Osteocyte (in vitro differentiated cells): ENCODE results near the gene ESD. TPM values are rescaled to one million over a fixed set of nuclear protein-coding genes. Genes with fewer than 3 reads are reported as not detected.
"Not testable (repeated sequence)": the region's sequence is repeated elsewhere in the genome, so short reads cannot be mapped to it uniquely, and the experiment has no call there.

Experiments
- DNase-seq: peaks from one replicate; pipeline ENCODE4 v3.0.0; 2021; ENCODE audit warnings: mixed read lengths; ENCODE audit not compliant: unreplicated experiment; ENCODE audit errors: extremely low spot score
- H3K27ac Mint-ChIP-seq: one replicate; pipeline ENCODE4 v1.8.0; 2021; ENCODE audit warnings: mild to moderate bottlenecking, mixed read lengths; ENCODE audit not compliant: unreplicated experiment
- H3K27me3 Mint-ChIP-seq: one replicate; pipeline ENCODE4 v1.8.0; 2021; ENCODE audit warnings: mixed read lengths; ENCODE audit not compliant: unreplicated experiment
- H3K36me3 Mint-ChIP-seq: one replicate; pipeline ENCODE4 v1.8.0; 2021; ENCODE audit warnings: mixed read lengths; ENCODE audit not compliant: unreplicated experiment
- H3K4me1 Mint-ChIP-seq: one replicate; pipeline ENCODE4 v1.8.0; 2021; ENCODE audit warnings: mixed read lengths; ENCODE audit not compliant: unreplicated experiment
- H3K4me3 Mint-ChIP-seq: one replicate; pipeline ENCODE4 v1.8.0; 2021; ENCODE audit warnings: mild to moderate bottlenecking, moderate library complexity, mixed read lengths; ENCODE audit not compliant: unreplicated experiment
- H3K9me3 Mint-ChIP-seq: one replicate; pipeline ENCODE4 v1.8.0; 2021; ENCODE audit warnings: mixed read lengths; ENCODE audit not compliant: unreplicated experiment
- CTCF ChIP-seq: fragments of 200-600 bp; sonication (generic); IDR thresholded peaks from 2 replicates; pipeline ENCODE4 v1.5.0; 2021; ENCODE audit warnings: antibody characterized with exemption, mild to moderate bottlenecking, moderate library complexity
- total RNA-seq: library from RNA; stranded (reverse); gene quantifications from 2 replicates; pipeline ENCODE4 v1.2.1, GENCODE V29; 2021

The ESD gene
- total RNA-seq, 1 donor from 2014 or later = 98.6 TPM

- peaks cover 76% of the 10 kb centered on the region for H3K36me3 Mint-ChIP-seq
- TF ChIP-seq CTCF = no peak
- H3K9me3 Mint-ChIP-seq = no peaks in the 10 kb centered on the region
- no peak for DNase-seq
- H3K4me3 Mint-ChIP-seq = no peak overlapping the region
- H3K27ac Mint-ChIP-seq = no peak overlapping the region
- no peaks in the 10 kb centered on the region for H3K27me3 Mint-ChIP-seq
- peaks cover 11% of the 10 kb centered on the region for H3K4me1 Mint-ChIP-seq
Observed at GRCh38 chr13:46778095-46778494, 18.9 kb downstream of the ESD start.

DNA sequence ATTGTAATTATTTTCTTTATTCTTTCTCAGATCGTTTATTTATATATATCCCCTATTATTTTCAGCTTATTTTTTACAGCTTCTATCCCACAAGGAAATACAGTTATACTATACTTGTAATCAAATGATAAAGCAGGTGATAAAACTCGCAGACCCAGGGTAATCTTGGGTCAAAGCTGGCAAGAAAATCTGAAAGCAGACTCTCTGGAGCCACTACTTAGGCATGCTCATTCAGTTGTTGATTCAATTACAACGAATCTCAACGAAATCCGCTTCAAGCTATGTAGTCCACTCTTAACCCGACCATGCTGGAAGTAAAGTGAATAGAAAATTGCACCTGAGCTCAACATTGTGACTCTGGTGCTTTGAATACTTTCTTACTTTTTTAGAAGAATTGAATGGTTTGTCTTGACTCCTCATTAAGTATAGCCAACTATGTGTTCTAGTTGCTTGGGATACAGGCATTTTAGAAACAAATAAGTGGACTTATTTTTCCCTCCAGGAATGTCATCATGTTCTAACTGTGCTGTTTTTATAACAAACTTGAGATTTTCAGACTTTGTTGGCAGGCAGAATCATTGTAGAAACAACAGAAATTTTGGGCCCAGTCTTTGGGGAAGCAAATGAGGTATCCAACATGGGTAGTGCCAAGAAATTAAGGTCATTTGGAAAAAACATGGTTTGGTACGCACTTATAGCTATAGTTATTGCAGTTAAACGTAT is 21.4 kb downstream of the ESD start:
- H3K9me3 Mint-ChIP-seq = no peaks in the 10 kb centered on the region
- peaks cover 73% of the 10 kb centered on the region for H3K36me3 Mint-ChIP-seq
- no peak for TF ChIP-seq CTCF
- no peak overlapping the region for H3K27ac Mint-ChIP-seq
- peaks cover 8% of the 10 kb centered on the region for H3K4me1 Mint-ChIP-seq
- H3K4me3 Mint-ChIP-seq = no peak overlapping the region
- no peak for DNase-seq
- no peaks in the 10 kb centered on the region for H3K27me3 Mint-ChIP-seq

GRCh38 chr13:46773541-46773940 is 23.4 kb downstream of the ESD start:
- TF ChIP-seq CTCF = no peak
- Mint-ChIP-seq H3K4me1 (peaks cover 8% of the 10 kb centered on the region), H3K4me3 (no peak overlapping the region), H3K27ac (no peak overlapping the region), H3K27me3 (no peaks in the 10 kb centered on the region), H3K36me3 (peaks cover 73% of the 10 kb centered on the region), H3K9me3 (no peaks in the 10 kb centered on the region)
- no peak for DNase-seq

DNA sequence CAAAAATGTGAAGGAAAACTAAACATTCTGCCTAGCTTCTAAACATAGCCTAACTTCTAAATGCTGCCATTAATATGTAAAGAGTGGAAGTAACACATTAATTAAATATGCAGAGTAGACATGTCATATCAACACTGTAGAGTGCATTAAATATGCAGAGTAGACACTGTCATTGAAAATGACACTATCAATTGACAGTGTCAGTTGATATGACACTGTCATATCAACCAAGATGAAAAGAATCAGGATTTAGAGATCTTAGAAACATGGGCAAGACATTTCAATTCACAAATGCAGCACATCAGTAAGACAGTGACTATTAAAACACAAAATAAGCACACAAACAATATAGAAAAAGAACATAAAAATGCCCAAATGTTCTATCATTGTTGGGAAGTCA is 25.3 kb downstream of the ESD start:
- Mint-ChIP-seq H3K27me3 (no peaks in the 10 kb centered on the region), H3K4me3 (no peak overlapping the region), H3K4me1 (peaks cover 8% of the 10 kb centered on the region), H3K36me3 (peaks cover 57% of the 10 kb centered on the region), H3K9me3 (no peaks in the 10 kb centered on the region), H3K27ac (no peak overlapping the region)
- TF ChIP-seq CTCF = no peak
- DNase-seq = no peak

GRCh38 chr13:46769925-46770324 is 27.0 kb downstream of the ESD start:
- not testable (repeated sequence) for DNase-seq, H3K27ac Mint-ChIP-seq

More at GRCh38 chr13:46769925-46770324, 27.0 kb downstream of the ESD start:
- not testable (repeated sequence) for H3K9me3 Mint-ChIP-seq, H3K4me1 Mint-ChIP-seq, H3K4me3 Mint-ChIP-seq, H3K27me3 Mint-ChIP-seq
- H3K36me3 Mint-ChIP-seq = peaks cover 40% of the 10 kb centered on the region
